Endodermal cell (in vitro differentiated cells): ENCODE results near the gene GGT6. TPM values are rescaled to one million over a fixed set of nuclear protein-coding genes. Genes with fewer than 3 reads are reported as not detected.
"Not testable (repeated sequence)": the region's sequence is repeated elsewhere in the genome, so short reads cannot be mapped to it uniquely, and the experiment has no call there.

Experiments
- DNase-seq: peaks from one replicate; pipeline ENCODE4 v3.0.0-alpha.2; 2017
- H3K27ac ChIP-seq: 2 replicates; pipeline ENCODE4 v1.5.1; 2013; ENCODE audit warnings: mild to moderate bottlenecking, low read depth, low read length, moderate library complexity
- H3K27me3 ChIP-seq: 2 replicates; pipeline ENCODE4 v1.6.1; 2013; ENCODE audit warnings: mild to moderate bottlenecking, low read length, moderate library complexity; ENCODE audit not compliant: insufficient read depth, control insufficient read depth, poor library complexity, severe bottlenecking
- H3K36me3 ChIP-seq: 2 replicates; pipeline ENCODE4 v1.7.0; 2013; ENCODE audit warnings: mild to moderate bottlenecking, low read length, moderate library complexity; ENCODE audit not compliant: control insufficient read depth, insufficient read depth
- H3K4me1 ChIP-seq: one replicate; pipeline ENCODE4 v1.7.0; 2013; ENCODE audit warnings: low read length; ENCODE audit not compliant: control insufficient read depth, insufficient read depth
- H3K4me3 ChIP-seq: 2 replicates; pipeline ENCODE4 v1.5.1; 2013; ENCODE audit warnings: mild to moderate bottlenecking, low read length, moderate library complexity
- H3K9ac ChIP-seq: 2 replicates; pipeline ENCODE4 v1.6.1; 2013; ENCODE audit warnings: mild to moderate bottlenecking, low read length, moderate library complexity; ENCODE audit not compliant: poor library complexity, severe bottlenecking; ENCODE audit errors: extremely low read depth
- H3K9me3 ChIP-seq: 2 replicates; pipeline ENCODE4 v1.6.1; 2013; ENCODE audit warnings: mild to moderate bottlenecking, low read length, moderate library complexity; ENCODE audit not compliant: control insufficient read depth
- H3K27ac Mint-ChIP-seq: 2 replicates; pipeline ENCODE4 v1.8.0; 2020; ENCODE audit warnings: mixed read lengths
- H3K27me3 Mint-ChIP-seq: 2 replicates; pipeline ENCODE4 v1.8.0; 2021; ENCODE audit warnings: mild to moderate bottlenecking, mixed read lengths; ENCODE audit not compliant: insufficient read depth
- H3K36me3 Mint-ChIP-seq: 2 replicates; pipeline ENCODE4 v1.8.0; 2020; ENCODE audit warnings: low read depth, mixed read lengths
- H3K4me1 Mint-ChIP-seq: 2 replicates; pipeline ENCODE4 v1.8.0; 2020; ENCODE audit warnings: mixed read lengths
- H3K4me3 Mint-ChIP-seq: 2 replicates; pipeline ENCODE4 v1.8.0; 2020; ENCODE audit warnings: mild to moderate bottlenecking, moderate library complexity, mixed read lengths
- H3K9me3 Mint-ChIP-seq: 2 replicates; pipeline ENCODE4 v1.8.0; 2020; ENCODE audit warnings: mild to moderate bottlenecking, mixed read lengths
- CTCF ChIP-seq: fragments of 200-600 bp; sonication (generic); conservative IDR thresholded peaks from 2 replicates; pipeline ENCODE4 v1.5.0; 2021; ENCODE audit warnings: antibody characterized with exemption, mild to moderate bottlenecking
- WGBS, 2 experiments: methylation state at CpG; one replicate each; pipeline versions ENCODE4 v1.1.5 to v1.1.7; 2013; ENCODE audit warnings: missing lambda C conversion rate in 2 of 2, mixed read lengths in 1 of 2; ENCODE audit not compliant: insufficient coverage in 1 of 2, insufficient read length in 1 of 2; 5-methylcytosine and 5-hydroxymethylcytosine counted together
- total RNA-seq, 2 donors: library from RNA; stranded (reverse); fragmentation: NEBNext Ultra II Directional in 1 of 2; extraction: Animal tissue kit (Norgen Biotek cat#: 25700) in 1 of 2; gene quantifications; 2 replicates in 1 of 2; 3 replicates in 1 of 2; pipeline ENCODE4 v1.2.1, GENCODE V29; 2021

The GGT6 gene
- total RNA-seq, 2 donors from 2014 or later = not detected

DNA sequence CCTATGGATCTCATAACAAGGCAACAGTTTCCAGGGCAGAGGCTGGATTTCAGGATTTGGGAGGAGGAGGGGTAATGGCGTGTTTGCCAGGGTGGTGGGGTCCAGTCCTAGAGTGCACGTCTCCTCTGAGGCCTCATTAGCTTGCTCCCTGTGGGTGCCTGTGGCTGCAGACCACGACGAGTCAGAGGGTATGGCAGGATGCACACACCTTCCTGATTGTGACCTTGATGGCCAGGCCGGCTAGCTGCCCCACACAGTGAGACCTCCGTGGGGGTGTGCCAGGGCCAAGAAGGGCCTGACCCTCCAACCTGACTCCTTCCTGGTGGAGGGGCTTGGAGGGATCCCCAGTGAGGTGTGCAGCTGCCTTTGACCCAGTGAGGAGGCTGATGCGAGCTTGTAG, 19.9 kb upstream of the GGT6 start:
- Mint-ChIP-seq H3K9me3 (peaks cover 5% of the 10 kb centered on the region), H3K4me1 (peaks cover 10% of the 10 kb centered on the region), H3K4me3 (no peak overlapping the region), H3K27ac (no peak overlapping the region), H3K27me3 (peaks cover 37% of the 10 kb centered on the region), H3K36me3 (no peaks in the 10 kb centered on the region)
- no peak for DNase-seq
- Histone ChIP-seq H3K4me1 (peaks cover 9% of the 10 kb centered on the region), H3K4me3 (no peak overlapping the region), H3K27me3 (peaks cover 30% of the 10 kb centered on the region), H3K9ac (no peak overlapping the region), H3K36me3 (no peaks in the 10 kb centered on the region), H3K9me3 (no peaks in the 10 kb centered on the region), H3K27ac (no peak overlapping the region)
- TF ChIP-seq CTCF = no peak
- 85 to 95% methylated on average over 3 to 7 of the region's 7 CpGs for WGBS, 2 experiments

DNA sequence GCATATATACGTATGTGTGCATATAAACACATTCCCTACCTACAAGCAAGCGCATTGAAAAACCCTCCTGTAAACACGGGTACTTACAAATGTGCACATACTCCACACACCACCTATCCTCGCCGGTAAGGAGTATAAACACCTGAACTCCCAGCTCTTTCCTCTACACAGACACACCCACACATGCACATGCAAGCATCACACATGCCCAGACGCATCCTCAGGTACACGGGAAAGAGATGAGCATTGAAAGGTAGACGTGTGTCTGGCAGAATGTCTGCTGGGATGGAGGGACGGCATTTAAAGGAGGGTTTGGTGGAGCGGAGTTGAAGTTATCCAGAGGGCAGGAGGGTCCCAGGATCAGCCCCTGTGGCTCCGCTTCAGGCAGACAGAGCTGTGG, 19.3 kb upstream of the GGT6 start:
- Histone ChIP-seq H3K9me3 (no peaks in the 10 kb centered on the region), H3K36me3 (no peaks in the 10 kb centered on the region), H3K27ac (no peak overlapping the region), H3K27me3 (peaks cover 23% of the 10 kb centered on the region), H3K4me1 (peaks cover 9% of the 10 kb centered on the region), H3K9ac (no peak overlapping the region), H3K4me3 (no peak overlapping the region)
- Mint-ChIP-seq H3K27me3 (peaks cover 33% of the 10 kb centered on the region), H3K27ac (no peak overlapping the region), H3K36me3 (no peaks in the 10 kb centered on the region), H3K4me3 (no peak overlapping the region), H3K4me1 (peaks cover 7% of the 10 kb centered on the region), H3K9me3 (peaks cover 5% of the 10 kb centered on the region)
- no peak for TF ChIP-seq CTCF
- 90 to 96% methylated on average over 5 to 11 of the region's 11 CpGs for WGBS, 2 experiments
- no peak for DNase-seq

- H3K27ac ChIP-seq, H3K4me1 ChIP-seq, H3K4me3 Mint-ChIP-seq, H3K9me3 ChIP-seq, H3K9ac ChIP-seq, H3K9me3 Mint-ChIP-seq, DNase-seq, H3K36me3 ChIP-seq, H3K36me3 Mint-ChIP-seq, H3K4me3 ChIP-seq, H3K4me1 Mint-ChIP-seq, H3K27ac Mint-ChIP-seq: not testable (repeated sequence)
- peaks cover 26% of the 10 kb centered on the region for H3K27me3 Mint-ChIP-seq
- H3K27me3 ChIP-seq = peaks cover 10% of the 10 kb centered on the region
- WGBS, 2 experiments = 99 to 100% methylated on average over 2 to 18 of the region's 24 CpGs
These were observed 18.0 kb upstream of the GGT6 start for GRCh38 chr17:4578349-4578748.

GRCh38 chr17:4577386-4577993, 17.1 kb upstream of the GGT6 start:
- DNase-seq = no peak
- Histone ChIP-seq H3K4me3 (no peak overlapping the region), H3K27ac (peak overlapping the region; percentile 55), H3K4me1 (peaks cover 9% of the 10 kb centered on the region), H3K9ac (no peak overlapping the region), H3K9me3 (no peaks in the 10 kb centered on the region), H3K36me3 (no peaks in the 10 kb centered on the region), H3K27me3 (peaks cover 2% of the 10 kb centered on the region)
- H3K36me3 Mint-ChIP-seq = no peaks in the 10 kb centered on the region
- peaks cover 7% of the 10 kb centered on the region for H3K4me1 Mint-ChIP-seq
- peaks cover 17% of the 10 kb centered on the region for H3K27me3 Mint-ChIP-seq
- no peak for TF ChIP-seq CTCF
- peak overlapping the region; percentile 21 for H3K27ac Mint-ChIP-seq
- peaks cover 5% of the 10 kb centered on the region for H3K9me3 Mint-ChIP-seq
- no peak overlapping the region for H3K4me3 Mint-ChIP-seq
- 91% methylated on average over 8 of the region's 8 CpGs; no CpG with 5 or more reads in 1 of the 2 experiments for WGBS, 2 experiments
